ENCODE results near the gene LIMA1. TPM values are rescaled to one million over a fixed set of nuclear protein-coding genes. Genes with fewer than 3 reads are reported as not detected.

Gene LIMA1
- total and polyA plus RNA-seq, 2 of the 4 experiments (the other 2 are of a cell fraction) = 126 to 163 TPM

- H3K9me1 ChIP-seq (ENCODE audit: insufficient read depth, low read length) = no peaks in the 10 kb centered on the region
- BruUV-seq (replicated peaks) = no TSS peak
- H3K79me1 ChIP-seq (ENCODE audit: low read depth in 1 of 2, low read length in 2 of 2) = peaks cover 14 to 62% of the 10 kb centered on the region in 2 experiments
- no peak overlapping the region for H2AFZ ChIP-seq (replicated peaks; ENCODE audit: low read length, poor library complexity)
- CTCF ChIA-PET = no interaction called here
- no peak overlapping the region for H4K91ac ChIP-seq (ENCODE audit: insufficient read depth, low read depth, low read length)
- POLR2A ChIA-PET (ENCODE audit: unreplicated experiment) = no interaction called here
- H3K4me3 ChIP-seq (ENCODE audit: insufficient read depth, low read depth, low read length) = no peak overlapping the region
- peak overlapping the region; percentile 20; the same call in 1 of the 2 replicates for H4K5ac ChIP-seq (ENCODE audit: low read depth, low read length)
- in situ Hi-C loops (cut with MboI; ENCODE audit: low sequenced_read_pairs) (no loop called here), intact Hi-C loops (cut with micrococcal nuclease) (no loop called here), dilution Hi-C loops (cut with HindIII; ENCODE audit: low sequenced_read_pairs, unreplicated experiment) (no loop called here)
- no peak overlapping the region for H3K23ac ChIP-seq (ENCODE audit: low read depth, low read length)
- peaks cover 12% of the 10 kb centered on the region for H3K4me1 ChIP-seq (ENCODE audit: control insufficient read depth, insufficient read depth, low read length)
- H4K8ac ChIP-seq (ENCODE audit: low read depth in 2 of 2, low read length in 2 of 2) = no peak overlapping the region
- ATAC-seq (ENCODE audit: low read depth) (no peak), DNase-seq (no peak)
- H2BK120ac ChIP-seq (ENCODE audit: low read depth, low read length) = no peak overlapping the region
- no peak overlapping the region; the same call in 1 of the 2 replicates for H3K27ac ChIP-seq (ENCODE audit: insufficient read depth, low read length)
- 89% methylated on average over 3 of the region's 5 CpGs; no CpG with 5 or more reads in 1 of the 2 experiments for WGBS, 2 experiments (ENCODE audit: extremely low coverage in 2 of 2, insufficient read length in 1 of 2)
- H2BK5ac ChIP-seq (ENCODE audit: low read depth, low read length, poor library complexity, severe bottlenecking) = no peak overlapping the region
- H2AK9ac ChIP-seq (replicated peaks; ENCODE audit: low read depth, low read length, poor library complexity) = no peak overlapping the region
- H3K4ac ChIP-seq (ENCODE audit: low read depth, low read length) = no peak overlapping the region
- no peak for TF ChIP-seq RCOR1 (IDR thresholded peaks at IDR 0.05; ENCODE audit: insufficient replicate concordance, low read length)
- no peak for TF ChIP-seq BHLHE40 (IDR thresholded peaks at IDR 0.05; ENCODE audit: low read depth, low read length)
- no peak for TF ChIP-seq NFE2L2 (IDR thresholded peaks at IDR 0.05; ENCODE audit: low read depth, low read length)
- TF ChIP-seq MXI1 (IDR thresholded peaks at IDR 0.05; ENCODE audit: borderline replicate concordance, low read depth, low read length) = no peak
- TF ChIP-seq RAD21 (IDR thresholded peaks at IDR 0.05; ENCODE audit: low read length) = no peak
- TF ChIP-seq FOS (IDR thresholded peaks at IDR 0.05; ENCODE audit: low read depth, low read length) = no peak
- no peak for TF ChIP-seq CTCF (conservative IDR thresholded peaks at IDR 0.05; ENCODE audit: low read depth, low read length)
- TF ChIP-seq CEBPB (IDR thresholded peaks at IDR 0.05; ENCODE audit: low read depth, low read length) = no peak
- no peak for TF ChIP-seq CHD1 (IDR thresholded peaks at IDR 0.05; ENCODE audit: low read depth, low read length)
- TF ChIP-seq USF2 (IDR thresholded peaks at IDR 0.05; ENCODE audit: low read depth, low read length) = no peak
- TF ChIP-seq ELK1 (IDR thresholded peaks at IDR 0.05; ENCODE audit: borderline replicate concordance, low read depth, low read length) = no peak
- no peak for TF ChIP-seq SMC3 (IDR thresholded peaks at IDR 0.05; ENCODE audit: low read depth, low read length)
- no peak for TF ChIP-seq MAZ (IDR thresholded peaks at IDR 0.05; ENCODE audit: borderline replicate concordance, low read depth, low read length)
- no peak overlapping the region for H2AK5ac ChIP-seq (ENCODE audit: low read depth, low read length)
- H2BK15ac ChIP-seq (ENCODE audit: low read depth, low read length) = no peak overlapping the region
- H3K56ac ChIP-seq (ENCODE audit: extremely low read depth, insufficient read depth, low read length) = no peak overlapping the region
- peaks cover 8% of the 10 kb centered on the region; the same call in 1 of the 2 replicates for H4K20me1 ChIP-seq (ENCODE audit: insufficient read depth, low read length)
- no peak overlapping the region for H3K18ac ChIP-seq (ENCODE audit: low read depth, low read length)
- H3K4me2 ChIP-seq (ENCODE audit: low read depth, low read length) = no peak overlapping the region
- H3K9me3 ChIP-seq (ENCODE audit: control insufficient read depth, insufficient read depth, low read length) = no peaks in the 10 kb centered on the region
- H3K14ac ChIP-seq (replicated peaks; ENCODE audit: low read depth, low read length) = no peak overlapping the region
- H3K36me3 ChIP-seq (ENCODE audit: control insufficient read depth, insufficient read depth, low read length) = peaks cover 50% of the 10 kb centered on the region
- H3K9ac ChIP-seq (ENCODE audit: low read depth, low read length) = no peak overlapping the region
- H2BK20ac ChIP-seq (ENCODE audit: low read depth, low read length) = no peak overlapping the region
- no peaks in the 10 kb centered on the region for H3K27me3 ChIP-seq (ENCODE audit: control insufficient read depth, insufficient read depth, low read length)
These were observed 84.5 kb downstream of the LIMA1 start for GRCh38 chr12:50198829-50199228.

All from IMR-90 (cell line).